ENCODE data around the gene MAPK14.

DNA sequence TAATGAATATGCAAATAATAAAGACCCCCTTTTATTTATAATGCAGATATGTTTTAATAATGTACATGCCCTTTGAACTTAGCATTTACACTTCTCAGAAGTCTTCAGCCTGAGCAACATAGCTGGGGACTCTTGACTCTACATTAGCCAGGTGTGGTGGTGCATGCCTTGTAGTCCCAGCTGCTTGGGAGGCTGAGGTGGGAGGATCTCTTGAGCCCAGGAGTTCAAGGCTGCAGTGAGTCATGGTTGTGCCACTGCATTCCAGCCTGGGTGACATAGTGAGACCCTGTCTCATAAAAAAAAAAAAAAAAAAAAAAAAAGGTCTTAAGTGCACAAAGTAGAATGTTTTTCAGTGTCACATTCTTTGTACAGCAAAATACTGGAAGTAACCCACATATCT, 85.4 kb downstream of the MAPK14 start:
- TF ChIP-seq, protein P1, sequence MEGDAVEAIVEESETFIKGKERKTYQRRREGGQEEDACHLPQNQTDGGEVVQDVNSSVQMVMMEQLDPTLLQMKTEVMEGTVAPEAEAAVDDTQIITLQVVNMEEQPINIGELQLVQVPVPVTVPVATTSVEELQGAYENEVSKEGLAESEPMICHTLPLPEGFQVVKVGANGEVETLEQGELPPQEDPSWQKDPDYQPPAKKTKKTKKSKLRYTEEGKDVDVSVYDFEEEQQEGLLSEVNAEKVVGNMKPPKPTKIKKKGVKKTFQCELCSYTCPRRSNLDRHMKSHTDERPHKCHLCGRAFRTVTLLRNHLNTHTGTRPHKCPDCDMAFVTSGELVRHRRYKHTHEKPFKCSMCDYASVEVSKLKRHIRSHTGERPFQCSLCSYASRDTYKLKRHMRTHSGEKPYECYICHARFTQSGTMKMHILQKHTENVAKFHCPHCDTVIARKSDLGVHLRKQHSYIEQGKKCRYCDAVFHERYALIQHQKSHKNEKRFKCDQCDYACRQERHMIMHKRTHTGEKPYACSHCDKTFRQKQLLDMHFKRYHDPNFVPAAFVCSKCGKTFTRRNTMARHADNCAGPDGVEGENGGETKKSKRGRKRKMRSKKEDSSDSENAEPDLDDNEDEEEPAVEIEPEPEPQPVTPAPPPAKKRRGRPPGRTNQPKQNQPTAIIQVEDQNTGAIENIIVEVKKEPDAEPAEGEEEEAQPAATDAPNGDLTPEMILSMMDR (IDR thresholded peaks at IDR 0.05; ENCODE audit: insufficient read depth, low read depth, low read length) = no peak
- TF ChIP-seq EZH2 (IDR thresholded peaks at IDR 0.05; ENCODE audit: insufficient read depth, low read length) = no peak
